ENCODE measurements around the gene ADARB2.

GRCh38 chr10:1328161-1328823, 409.0 kb downstream of the ADARB2 start:
- no peak for TF ChIP-seq POLR2A (IDR thresholded peaks at IDR 0.05)
- no peak for TF ChIP-seq CTCF (IDR thresholded peaks at IDR 0.05)

Measured in testis (tissue), 2 donors.